AG04450 (cell line): Measurements from ENCODE around the gene DOCK8. TPM values are rescaled to one million over a fixed set of nuclear protein-coding genes. Genes with fewer than 3 reads are reported as not detected.

Experiments
- CTCF ChIA-PET: fragments of 300-600, 350-600 bp; formaldehyde crosslinking; extraction: SDS; loops from one replicate; lab custom pipeline; 2022; ENCODE audit warnings: antibody characterized with exemption, inconsistent platforms; lab: Charles Lee
- POLR2A ChIA-PET: fragments of 350-600 bp; formaldehyde crosslinking; extraction: SDS; loops from one replicate; lab custom pipeline; 2021; ENCODE audit warnings: antibody characterized with exemption, inconsistent platforms; lab: Yijun Ruan, JAX
- DNase-seq: peaks from one replicate; pipeline ENCODE4 v3.0.0-alpha.2; 2011; ENCODE audit warnings: low read depth, low spot score
- H3K27ac ChIP-seq: one replicate; pipeline ENCODE4 v1.5.1; 2012; ENCODE audit warnings: low read depth, low read length, control low read depth
- H3K27me3 ChIP-seq: one replicate; pipeline ENCODE4 v1.6.0; 2012; ENCODE audit warnings: low read length; ENCODE audit not compliant: control insufficient read depth, insufficient read depth
- H3K4me3 ChIP-seq: 2 replicates; pipeline ENCODE4 v1.5.1; 2011; ENCODE audit warnings: mild to moderate bottlenecking, low read depth, low read length, control low read depth
- H3K9me3 ChIP-seq: 2 replicates; pipeline ENCODE4 v1.5.1; 2012; ENCODE audit warnings: low read length; ENCODE audit not compliant: control insufficient read depth, insufficient read depth
- polyA plus RNA-seq: library from polyadenylated mRNA; depleted of rRNA; stranded (reverse); fragments of >200 nt; gene quantifications from 2 replicates; pipeline ENCODE4 v1.2.3, GENCODE V29; 2011
- TF ChIP-seq, protein P1 (sequence below): IDR thresholded peaks from 2 replicates; pipeline ENCODE4 v1.5.1; 2011; ENCODE audit warnings: low read depth, low read length, control low read depth, inconsistent platforms

DOCK8 gene
- polyA plus RNA-seq, 1 experiment, result not detected

DNA sequence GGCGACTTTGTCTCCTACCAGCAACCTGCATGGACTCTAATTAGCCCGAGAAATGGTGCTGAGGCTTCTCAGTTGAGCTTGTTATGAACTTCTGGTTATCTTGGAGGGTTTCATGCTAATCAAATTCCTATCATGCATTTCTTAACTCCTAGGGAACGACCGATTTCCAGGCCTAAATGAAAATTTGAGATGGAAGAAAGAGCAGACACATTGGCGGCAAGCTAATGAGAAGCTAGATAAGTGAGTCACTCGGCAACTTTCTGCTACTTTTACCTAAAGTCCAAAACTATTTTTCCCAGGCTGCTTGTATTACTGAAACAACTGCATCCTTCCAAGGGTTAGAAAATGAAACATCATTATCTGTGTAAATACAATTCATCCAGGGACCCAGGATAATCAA lies 207.2 kb downstream of the DOCK8 start:
- POLR2A ChIA-PET, result no interaction called here
- CTCF ChIA-PET, result no interaction called here
- no peaks in the 10 kb centered on the region for H3K9me3 ChIP-seq

DNA sequence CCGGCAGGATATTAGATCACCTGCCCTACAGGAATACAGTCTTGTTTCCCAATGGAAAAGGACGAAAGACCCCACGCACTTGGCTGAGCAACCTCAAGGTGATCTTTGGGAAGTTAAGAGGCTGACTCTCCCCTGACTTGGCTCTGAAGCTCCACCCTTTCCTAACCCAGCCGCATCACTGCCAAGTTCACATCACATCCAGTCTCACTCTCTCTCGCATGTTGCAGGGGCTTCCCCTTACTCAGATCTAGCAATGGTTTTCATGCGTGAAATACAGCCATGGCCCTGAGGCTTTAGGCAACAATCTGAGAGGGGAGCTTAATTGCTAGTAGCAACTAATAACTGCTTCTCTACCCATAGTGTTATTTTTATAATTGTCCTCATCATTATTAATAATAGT lies 211.6 kb downstream of the DOCK8 start:
- H3K27me3 ChIP-seq, result no peaks in the 10 kb centered on the region
- POLR2A ChIA-PET, result no interaction called here
- H3K4me3 ChIP-seq, result no peak overlapping the region
- TF ChIP-seq, protein P1, sequence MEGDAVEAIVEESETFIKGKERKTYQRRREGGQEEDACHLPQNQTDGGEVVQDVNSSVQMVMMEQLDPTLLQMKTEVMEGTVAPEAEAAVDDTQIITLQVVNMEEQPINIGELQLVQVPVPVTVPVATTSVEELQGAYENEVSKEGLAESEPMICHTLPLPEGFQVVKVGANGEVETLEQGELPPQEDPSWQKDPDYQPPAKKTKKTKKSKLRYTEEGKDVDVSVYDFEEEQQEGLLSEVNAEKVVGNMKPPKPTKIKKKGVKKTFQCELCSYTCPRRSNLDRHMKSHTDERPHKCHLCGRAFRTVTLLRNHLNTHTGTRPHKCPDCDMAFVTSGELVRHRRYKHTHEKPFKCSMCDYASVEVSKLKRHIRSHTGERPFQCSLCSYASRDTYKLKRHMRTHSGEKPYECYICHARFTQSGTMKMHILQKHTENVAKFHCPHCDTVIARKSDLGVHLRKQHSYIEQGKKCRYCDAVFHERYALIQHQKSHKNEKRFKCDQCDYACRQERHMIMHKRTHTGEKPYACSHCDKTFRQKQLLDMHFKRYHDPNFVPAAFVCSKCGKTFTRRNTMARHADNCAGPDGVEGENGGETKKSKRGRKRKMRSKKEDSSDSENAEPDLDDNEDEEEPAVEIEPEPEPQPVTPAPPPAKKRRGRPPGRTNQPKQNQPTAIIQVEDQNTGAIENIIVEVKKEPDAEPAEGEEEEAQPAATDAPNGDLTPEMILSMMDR, result no peak
- no peaks in the 10 kb centered on the region for H3K9me3 ChIP-seq
- DNase-seq, result no peak
- H3K27ac ChIP-seq, result no peak overlapping the region
- CTCF ChIA-PET, result no interaction called here

More for the DNA sequence above, 207.2 kb downstream of the DOCK8 start:
- no peak overlapping the region for H3K4me3 ChIP-seq
- no peaks in the 10 kb centered on the region for H3K27me3 ChIP-seq
- TF ChIP-seq, protein P1, result no peak
- DNase-seq, result no peak
- H3K27ac ChIP-seq, result no peak overlapping the region

DNA sequence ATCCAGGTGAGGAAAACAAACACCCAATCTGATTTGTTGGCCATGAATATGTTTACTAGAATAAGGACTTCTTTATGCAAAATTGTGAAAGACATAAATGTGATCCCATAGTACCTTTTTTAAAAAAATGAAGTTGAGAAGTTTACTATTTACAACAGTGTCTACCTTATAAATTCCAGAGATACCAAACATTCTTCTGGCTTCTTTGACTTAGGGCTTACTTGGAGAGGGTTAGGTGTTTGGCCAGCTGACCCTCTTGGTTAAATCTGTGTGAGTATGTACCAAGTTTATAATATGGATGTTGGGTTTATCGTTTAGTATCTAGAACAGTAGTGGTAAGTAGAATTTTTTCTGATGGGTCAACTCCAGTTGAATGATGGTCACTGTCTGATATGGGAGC lies 212.3 kb downstream of the DOCK8 start:
- ChIA-PET CTCF (no interaction called here), POLR2A (no interaction called here)
- Histone ChIP-seq H3K27ac (no peak overlapping the region), H3K27me3 (no peaks in the 10 kb centered on the region), H3K4me3 (no peak overlapping the region), H3K9me3 (no peaks in the 10 kb centered on the region)
- DNase-seq, result no peak
- TF ChIP-seq, protein P1, result no peak

DNA sequence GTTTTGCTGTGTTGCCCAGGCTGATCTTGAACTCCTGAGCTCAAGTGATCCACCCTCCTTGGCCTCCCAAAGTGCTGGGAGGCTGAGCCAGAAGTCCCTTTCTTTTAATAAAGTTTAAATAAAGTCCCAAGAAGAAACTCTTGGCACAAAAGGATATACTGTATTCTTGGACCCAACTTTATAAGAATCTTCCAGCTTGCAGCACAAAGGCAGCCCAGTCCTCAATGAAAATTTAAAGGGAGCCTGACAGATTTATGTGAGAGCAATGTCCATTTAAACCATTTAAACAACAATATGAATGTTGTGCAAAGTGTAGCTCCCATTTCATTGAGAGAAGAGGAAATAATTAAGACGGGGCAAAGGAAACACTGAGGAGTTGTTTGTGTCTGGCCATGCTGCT lies 217.0 kb downstream of the DOCK8 start:
- TF ChIP-seq, protein P1, result no peak
- H3K27me3 ChIP-seq, result no peaks in the 10 kb centered on the region
- no peak for DNase-seq
- ChIA-PET POLR2A (no interaction called here), CTCF (no interaction called here)
- H3K27ac ChIP-seq, result no peak overlapping the region
- no peaks in the 10 kb centered on the region for H3K9me3 ChIP-seq
- H3K4me3 ChIP-seq, result no peak overlapping the region

DNA sequence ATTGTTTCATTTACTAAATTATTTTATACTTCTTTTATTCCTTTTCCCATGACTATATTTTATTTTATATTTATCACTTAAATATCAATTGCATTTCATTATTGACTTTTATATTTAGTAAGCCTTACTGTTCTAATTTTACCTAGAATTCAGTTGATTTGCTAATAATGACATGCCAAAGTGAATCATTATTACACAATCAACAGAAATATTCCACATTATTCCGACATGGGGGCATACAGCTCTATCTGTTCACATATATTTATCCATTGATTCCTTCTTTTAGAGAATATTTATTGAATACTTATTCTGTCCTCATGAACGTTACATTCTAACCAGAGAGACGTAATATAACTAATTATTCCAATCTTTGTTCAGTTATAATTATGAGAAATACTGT lies 221.8 kb downstream of the DOCK8 start:
- TF ChIP-seq, protein P1, result no peak
- Histone ChIP-seq H3K27ac (no peak overlapping the region), H3K4me3 (no peak overlapping the region), H3K27me3 (no peaks in the 10 kb centered on the region), H3K9me3 (no peaks in the 10 kb centered on the region)
- DNase-seq, result no peak
- POLR2A ChIA-PET, result no interaction called here
- CTCF ChIA-PET, result no interaction called here
